ENCODE data around the gene CMPK1. TPM values are rescaled to one million over a fixed set of nuclear protein-coding genes. Genes with fewer than 3 reads are reported as not detected.

Gene CMPK1
- total RNA-seq, 4 donors from 2014 or later: 106 to 164 (median 115) TPM

GRCh38 chr1:47333922-47334764, 553 bp downstream of the CMPK1 start:
- TF ChIP-seq EP300 (IDR thresholded peaks at IDR 0.05): no peak
- TF ChIP-seq POLR2AphosphoS5 (IDR thresholded peaks at IDR 0.05): peak; percentile 26
- TF ChIP-seq POLR2A (IDR thresholded peaks at IDR 0.05): peak; percentile 38 to 52
- peak in 2 of 4 experiments; percentile 41 to 55 for TF ChIP-seq CTCF (IDR thresholded peaks at IDR 0.05)
- 0% methylated on average over 7 of the region's 90 CpGs; no CpG with 5 or more reads in 1 of the 2 donors for WGBS, 2 donors (ENCODE audit: low coverage in 1 of 2)
- Histone ChIP-seq H3K4me3 (peak overlapping the region; percentile 66 to 91), H3K27ac (peak overlapping the region; percentile 91 to 99 (median 96)), H3K4me1 (peaks cover 6 to 65% (median 14%) of the 10 kb centered on the region in 3 donors), H3K9me3 (no peaks in the 10 kb centered on the region), H3K27me3 (no peaks in the 10 kb centered on the region), H3K36me3 (no peaks in the 10 kb centered on the region)
- peak; percentile 93 for ATAC-seq

- TF ChIP-seq POLR2A (IDR thresholded peaks at IDR 0.05) (no peak), CTCF (IDR thresholded peaks at IDR 0.05) (no peak)
- no peaks in the 10 kb centered on the region for H3K36me3 ChIP-seq
- H3K27me3 ChIP-seq: no peaks in the 10 kb centered on the region
- peaks cover 6 to 67% (median 14%) of the 10 kb centered on the region in 3 donors for H3K4me1 ChIP-seq
- peak overlapping the region; percentile 66 to 91 for H3K4me3 ChIP-seq
- peak overlapping the region; percentile 91 to 99 (median 96) for H3K27ac ChIP-seq
- H3K9me3 ChIP-seq: no peaks in the 10 kb centered on the region
- WGBS, 2 donors (ENCODE audit: low coverage in 1 of 2): 17 to 49% methylated on average over 5 of the region's 9 CpGs
- no peak for ATAC-seq
These were observed 1.3 kb downstream of the CMPK1 start for GRCh38 chr1:47334765-47335435.

DNA sequence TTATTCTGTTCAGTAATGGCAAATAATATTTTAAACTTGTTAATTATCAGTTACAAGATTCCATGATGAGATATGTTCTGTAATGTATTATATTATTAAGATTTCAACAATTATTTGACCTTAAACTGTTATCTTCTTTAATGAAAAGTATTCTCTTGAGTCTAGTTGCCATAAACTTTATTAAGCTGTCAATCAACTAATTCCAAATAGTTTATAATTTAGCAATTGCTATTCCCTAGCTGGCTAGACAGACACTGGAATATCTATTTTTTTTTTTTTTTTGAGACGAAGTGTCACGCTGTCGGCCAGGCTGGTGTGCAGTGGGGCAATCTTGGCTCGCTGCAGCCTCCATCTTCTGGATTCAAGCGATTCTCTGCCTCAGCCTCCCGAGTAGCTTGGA, 3.8 kb downstream of the CMPK1 start:
- Histone ChIP-seq H3K4me1 (peaks cover 6 to 62% (median 13%) of the 10 kb centered on the region in 3 donors), H3K27ac (no peak overlapping the region), H3K4me3 (no peak overlapping the region), H3K36me3 (no peaks in the 10 kb centered on the region), H3K9me3 (no peaks in the 10 kb centered on the region), H3K27me3 (no peaks in the 10 kb centered on the region)
- WGBS, 2 donors (ENCODE audit: low coverage in 1 of 2): 82 to 100% methylated on average over 3 of the region's 6 CpGs
- no peak for TF ChIP-seq CTCF (IDR thresholded peaks at IDR 0.05)
- no peak for ATAC-seq

- peaks cover 4 to 51% (median 5%) of the 10 kb centered on the region in 3 donors for H3K4me1 ChIP-seq
- peak overlapping the region in 2 of 4 donors; percentile 41 to 46 for H3K27ac ChIP-seq
These were observed 4.9 kb downstream of the CMPK1 start for GRCh38 chr1:47338249-47339077.

More at GRCh38 chr1:47338249-47339077, 4.9 kb downstream of the CMPK1 start:
- no peaks in the 10 kb centered on the region for H3K9me3 ChIP-seq
- no peaks in the 10 kb centered on the region for H3K27me3 ChIP-seq
- H3K4me3 ChIP-seq: no peak overlapping the region
- H3K36me3 ChIP-seq: no peaks in the 10 kb centered on the region
- no peak for ATAC-seq
- TF ChIP-seq POLR2A (IDR thresholded peaks at IDR 0.05) (no peak), EP300 (IDR thresholded peaks at IDR 0.05) (no peak), POLR2AphosphoS5 (IDR thresholded peaks at IDR 0.05) (no peak), CTCF (IDR thresholded peaks at IDR 0.05) (no peak)

Data from gastroesophageal sphincter (tissue), 4 donors.